Activated T-cell treated with anti-CD3 and anti-CD28 coated beads, Interleukin-2, amount 50 U/mL, for 72 hours (primary cell): ENCODE results near the gene CNTNAP3B. TPM values are rescaled to one million over a fixed set of nuclear protein-coding genes. Genes with fewer than 3 reads are reported as not detected.
"Not testable (repeated sequence)": the region's sequence is repeated elsewhere in the genome, so short reads cannot be mapped to it uniquely, and the experiment has no call there.

Experiments used
- ATAC-seq, 2 donors: fragments of 150-1000 bp; cut with Tn5 transposase; replicated peaks in 1 of 2; 2 replicates each; pipeline ENCODE4 v1.10.0; 2021; ENCODE audit warnings: moderate library complexity in 2 of 2, mild to moderate bottlenecking in 1 of 2
- DNase-seq, 2 donors: peaks; one replicate each; pipeline ENCODE4 v3.0.0; 2021 to 2022; ENCODE audit warnings: mixed read lengths in 1 of 2
- H3K27ac Mint-ChIP-seq: one replicate; pipeline ENCODE4 v1.8.0; 2022; ENCODE audit warnings: mild to moderate bottlenecking, moderate library complexity, mixed read lengths
- H3K27me3 Mint-ChIP-seq: one replicate; pipeline ENCODE4 v1.8.0; 2022; ENCODE audit warnings: low read depth, mixed read lengths
- H3K36me3 Mint-ChIP-seq, 2 donors: one replicate each; pipeline ENCODE4 v1.8.0; 2022; ENCODE audit warnings: mixed read lengths in 2 of 2, mild to moderate bottlenecking in 1 of 2; ENCODE audit not compliant: insufficient read depth in 2 of 2
- H3K4me1 Mint-ChIP-seq: one replicate; pipeline ENCODE4 v1.8.0; 2022; ENCODE audit warnings: low read depth, mixed read lengths
- H3K4me3 Mint-ChIP-seq, 2 donors: one replicate each; pipeline ENCODE4 v1.8.0; 2022; ENCODE audit warnings: mild to moderate bottlenecking in 2 of 2, mixed read lengths in 2 of 2, moderate library complexity in 2 of 2
- H3K9me3 Mint-ChIP-seq, 2 donors: one replicate each; pipeline ENCODE4 v1.8.0; 2022; ENCODE audit warnings: mixed read lengths in 2 of 2
- total RNA-seq, 2 donors: library from RNA; stranded (reverse); gene quantifications; one replicate each; pipeline ENCODE4 v1.2.3, GENCODE V29; 2022

CNTNAP3B gene
- total RNA-seq, 2 donors from 2014 or later = not detected

GRCh38 chr9:41929172-41929571 is 200.1 kb downstream of the CNTNAP3B start:
- not testable (repeated sequence) for H3K4me1 Mint-ChIP-seq, H3K27ac Mint-ChIP-seq

GRCh38 chr9:41917374-41917773 is 211.9 kb downstream of the CNTNAP3B start:
- DNase-seq, H3K27me3 Mint-ChIP-seq, ATAC-seq, H3K36me3 Mint-ChIP-seq, H3K27ac Mint-ChIP-seq, H3K4me1 Mint-ChIP-seq, H3K9me3 Mint-ChIP-seq, H3K4me3 Mint-ChIP-seq: not testable (repeated sequence)

More at GRCh38 chr9:41929172-41929571, 200.1 kb downstream of the CNTNAP3B start:
- not testable (repeated sequence) for H3K36me3 Mint-ChIP-seq, H3K4me3 Mint-ChIP-seq, ATAC-seq, H3K9me3 Mint-ChIP-seq, DNase-seq, H3K27me3 Mint-ChIP-seq

- not testable (repeated sequence) for H3K27me3 Mint-ChIP-seq, H3K4me3 Mint-ChIP-seq, DNase-seq, H3K36me3 Mint-ChIP-seq, ATAC-seq, H3K9me3 Mint-ChIP-seq, H3K4me1 Mint-ChIP-seq, H3K27ac Mint-ChIP-seq
Observed at GRCh38 chr9:41905488-41905887, 223.7 kb downstream of the CNTNAP3B start.

- not testable (repeated sequence) for H3K27me3 Mint-ChIP-seq, DNase-seq, H3K4me1 Mint-ChIP-seq, H3K27ac Mint-ChIP-seq, ATAC-seq, H3K9me3 Mint-ChIP-seq, H3K36me3 Mint-ChIP-seq, H3K4me3 Mint-ChIP-seq
Observed at GRCh38 chr9:41902762-41903161, 226.5 kb downstream of the CNTNAP3B start.

- not testable (repeated sequence) for DNase-seq, H3K27ac Mint-ChIP-seq, H3K9me3 Mint-ChIP-seq, H3K36me3 Mint-ChIP-seq, ATAC-seq, H3K4me3 Mint-ChIP-seq, H3K27me3 Mint-ChIP-seq, H3K4me1 Mint-ChIP-seq
Observed at GRCh38 chr9:41898720-41899343, 230.4 kb downstream of the CNTNAP3B start.

- not testable (repeated sequence) for H3K36me3 Mint-ChIP-seq, H3K27me3 Mint-ChIP-seq, H3K27ac Mint-ChIP-seq, H3K9me3 Mint-ChIP-seq, DNase-seq, ATAC-seq, H3K4me1 Mint-ChIP-seq, H3K4me3 Mint-ChIP-seq
Observed at GRCh38 chr9:41874557-41874956, 254.7 kb downstream of the CNTNAP3B start.

- ATAC-seq, H3K4me1 Mint-ChIP-seq, H3K36me3 Mint-ChIP-seq, H3K27ac Mint-ChIP-seq, H3K27me3 Mint-ChIP-seq, H3K4me3 Mint-ChIP-seq, H3K9me3 Mint-ChIP-seq, DNase-seq: not testable (repeated sequence)
Observed at GRCh38 chr9:41855422-41855821, 273.8 kb downstream of the CNTNAP3B start.

GRCh38 chr9:41851848-41852740 is 277.1 kb downstream of the CNTNAP3B start:
- not testable (repeated sequence) for ATAC-seq

GRCh38 chr9:41847829-41848228 is 281.4 kb downstream of the CNTNAP3B start:
- H3K27me3 Mint-ChIP-seq, H3K4me3 Mint-ChIP-seq, DNase-seq, H3K4me1 Mint-ChIP-seq, H3K36me3 Mint-ChIP-seq, ATAC-seq, H3K27ac Mint-ChIP-seq, H3K9me3 Mint-ChIP-seq: not testable (repeated sequence)

More at GRCh38 chr9:41851848-41852740, 277.1 kb downstream of the CNTNAP3B start:
- not testable (repeated sequence) for H3K36me3 Mint-ChIP-seq, H3K27me3 Mint-ChIP-seq, H3K9me3 Mint-ChIP-seq, H3K4me3 Mint-ChIP-seq, DNase-seq, H3K4me1 Mint-ChIP-seq, H3K27ac Mint-ChIP-seq

Other genes with a start within 250 kb of the CNTNAP3B start
- gene SPATA31A6, start 54.2 kb upstream of the CNTNAP3B start, total RNA-seq = not detected